ENCODE measurements around the gene BMP5. TPM values are rescaled to one million over a fixed set of nuclear protein-coding genes. Genes with fewer than 3 reads are reported as not detected.
A peak's percentile ranks its signal among the peaks of the same experiment; 100 is the strongest.

BMP5 gene
- total RNA-seq, 1 donor from 2014 or later, result 0.50 TPM

GRCh38 chr6:55902796-55903195, 27.4 kb upstream of the BMP5 start:
- DNase-seq (ENCODE audit: low read depth) (no peak), FAIRE-seq (no peak)

GRCh38 chr6:55901765-55902270, 26.4 kb upstream of the BMP5 start:
- Histone ChIP-seq H4K20me1 (ENCODE audit: insufficient read depth, low read length) (no peaks in the 10 kb centered on the region), H3K4me3 (ENCODE audit: insufficient read depth, low read depth, low read length) (no peak overlapping the region), H3K27ac (ENCODE audit: low read depth, low read length) (no peak overlapping the region), H3K9me3 (ENCODE audit: insufficient read depth, low read depth, low read length) (no peaks in the 10 kb centered on the region), H2AFZ (ENCODE audit: low read depth, low read length) (no peak overlapping the region), H3K36me3 (ENCODE audit: insufficient read depth, low read length) (no peaks in the 10 kb centered on the region), H3K4me1 (ENCODE audit: insufficient read depth, low read length) (no peaks in the 10 kb centered on the region), H3K79me2 (ENCODE audit: insufficient read depth, low read length) (no peaks in the 10 kb centered on the region), H3K9ac (ENCODE audit: low read length) (no peak overlapping the region), H3K27me3 (ENCODE audit: insufficient read depth, low read length) (no peaks in the 10 kb centered on the region), H3K4me2 (ENCODE audit: low read length) (no peak overlapping the region)
- H3K36me3 Mint-ChIP-seq (ENCODE audit: low read depth, unreplicated experiment), result no peaks in the 10 kb centered on the region
- TF ChIP-seq CTCF (IDR thresholded peaks at IDR 0.05; ENCODE audit: insufficient read depth, low read depth, low read length) (no peak), EZH2 (IDR thresholded peaks at IDR 0.05; ENCODE audit: insufficient read depth, low read length) (no peak)
- no peak for DNase-seq (ENCODE audit: low read depth)
- peaks cover 8% of the 10 kb centered on the region for H3K4me1 Mint-ChIP-seq (ENCODE audit: low read depth, unreplicated experiment)
- H3K9me3 Mint-ChIP-seq (ENCODE audit: unreplicated experiment), result no peaks in the 10 kb centered on the region
- no peak overlapping the region for H3K27ac Mint-ChIP-seq (ENCODE audit: unreplicated experiment)
- H3K4me3 Mint-ChIP-seq (ENCODE audit: unreplicated experiment), result no peak overlapping the region
- FAIRE-seq, result no peak
- H3K27me3 Mint-ChIP-seq (ENCODE audit: low read depth, unreplicated experiment), result no peaks in the 10 kb centered on the region

More at GRCh38 chr6:55902796-55903195, 27.4 kb upstream of the BMP5 start:
- no peaks in the 10 kb centered on the region for H3K4me1 ChIP-seq (ENCODE audit: insufficient read depth, low read length)
- H3K27ac ChIP-seq (ENCODE audit: low read depth, low read length), result no peak overlapping the region
- no peaks in the 10 kb centered on the region for H3K79me2 ChIP-seq (ENCODE audit: insufficient read depth, low read length)
- H3K27me3 ChIP-seq (ENCODE audit: insufficient read depth, low read length), result no peaks in the 10 kb centered on the region
- Mint-ChIP-seq H3K36me3 (ENCODE audit: low read depth, unreplicated experiment) (no peaks in the 10 kb centered on the region), H3K9me3 (ENCODE audit: unreplicated experiment) (no peaks in the 10 kb centered on the region), H3K4me1 (ENCODE audit: low read depth, unreplicated experiment) (peaks cover 8% of the 10 kb centered on the region), H3K4me3 (ENCODE audit: unreplicated experiment) (no peak overlapping the region), H3K27ac (ENCODE audit: unreplicated experiment) (no peak overlapping the region), H3K27me3 (ENCODE audit: low read depth, unreplicated experiment) (no peaks in the 10 kb centered on the region)
- TF ChIP-seq EZH2 (IDR thresholded peaks at IDR 0.05; ENCODE audit: insufficient read depth, low read length) (no peak), CTCF (IDR thresholded peaks at IDR 0.05; ENCODE audit: insufficient read depth, low read depth, low read length) (no peak)
- H3K4me2 ChIP-seq (ENCODE audit: low read length), result no peak overlapping the region
- H3K9me3 ChIP-seq (ENCODE audit: insufficient read depth, low read depth, low read length), result no peaks in the 10 kb centered on the region
- H3K4me3 ChIP-seq (ENCODE audit: insufficient read depth, low read depth, low read length), result no peak overlapping the region
- no peaks in the 10 kb centered on the region for H3K36me3 ChIP-seq (ENCODE audit: insufficient read depth, low read length)
- H3K9ac ChIP-seq (ENCODE audit: low read length), result no peak overlapping the region
- H4K20me1 ChIP-seq (ENCODE audit: insufficient read depth, low read length), result no peaks in the 10 kb centered on the region
- H2AFZ ChIP-seq (ENCODE audit: low read depth, low read length), result no peak overlapping the region

GRCh38 chr6:55898342-55898741, 23.0 kb upstream of the BMP5 start:
- no peak overlapping the region for H3K27ac Mint-ChIP-seq (ENCODE audit: unreplicated experiment)
- H3K4me3 ChIP-seq (ENCODE audit: insufficient read depth, low read depth, low read length), result no peak overlapping the region
- TF ChIP-seq EZH2 (IDR thresholded peaks at IDR 0.05; ENCODE audit: insufficient read depth, low read length) (no peak), CTCF (IDR thresholded peaks at IDR 0.05; ENCODE audit: insufficient read depth, low read depth, low read length) (no peak)
- H3K27ac ChIP-seq (ENCODE audit: low read depth, low read length), result no peak overlapping the region
- no peak overlapping the region for H3K4me2 ChIP-seq (ENCODE audit: low read length)
- no peaks in the 10 kb centered on the region for H4K20me1 ChIP-seq (ENCODE audit: insufficient read depth, low read length)
- H3K4me1 Mint-ChIP-seq (ENCODE audit: low read depth, unreplicated experiment), result peaks cover 8% of the 10 kb centered on the region
- H3K9ac ChIP-seq (ENCODE audit: low read length), result no peak overlapping the region
- no peaks in the 10 kb centered on the region for H3K36me3 Mint-ChIP-seq (ENCODE audit: low read depth, unreplicated experiment)
- H3K9me3 ChIP-seq (ENCODE audit: insufficient read depth, low read depth, low read length), result no peaks in the 10 kb centered on the region
- no peaks in the 10 kb centered on the region for H3K27me3 Mint-ChIP-seq (ENCODE audit: low read depth, unreplicated experiment)
- no peak overlapping the region for H2AFZ ChIP-seq (ENCODE audit: low read depth, low read length)
- no peaks in the 10 kb centered on the region for H3K79me2 ChIP-seq (ENCODE audit: insufficient read depth, low read length)
- FAIRE-seq, result no peak
- H3K4me1 ChIP-seq (ENCODE audit: insufficient read depth, low read length), result no peaks in the 10 kb centered on the region
- H3K4me3 Mint-ChIP-seq (ENCODE audit: unreplicated experiment), result no peak overlapping the region
- no peaks in the 10 kb centered on the region for H3K36me3 ChIP-seq (ENCODE audit: insufficient read depth, low read length)
- DNase-seq (ENCODE audit: low read depth), result peak; percentile 47
- H3K27me3 ChIP-seq (ENCODE audit: insufficient read depth, low read length), result no peaks in the 10 kb centered on the region
- H3K9me3 Mint-ChIP-seq (ENCODE audit: unreplicated experiment), result no peaks in the 10 kb centered on the region
